ENCODE data around the gene ZNF512B.

DNA sequence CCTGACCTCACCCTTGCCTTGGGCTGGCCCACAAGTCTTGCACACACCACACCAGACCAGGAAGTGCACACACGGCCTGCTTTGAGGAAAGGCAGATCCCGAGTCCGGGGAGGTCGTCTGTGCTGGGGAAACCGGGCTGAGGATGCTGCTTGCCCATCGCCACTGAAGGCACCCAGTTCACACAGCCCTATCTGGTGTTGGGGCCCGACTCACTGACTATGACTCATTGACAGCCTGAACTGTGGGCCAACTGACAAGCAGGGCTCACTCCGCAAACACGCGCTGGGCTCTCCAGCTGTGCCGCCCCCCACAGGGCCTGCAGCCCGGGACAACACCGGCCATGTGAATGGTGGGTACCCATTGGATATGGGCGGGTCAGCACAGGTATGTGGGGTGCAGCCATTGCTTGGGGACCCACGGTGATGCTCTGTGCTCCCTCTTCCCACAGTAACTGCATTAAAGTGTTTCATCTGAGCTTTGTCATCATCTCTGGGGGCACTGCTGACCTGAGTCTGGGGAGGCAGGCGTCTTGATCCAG lies 8.1 kb upstream of the ZNF512B start:
- TF ChIP-seq TAF1 (IDR thresholded peaks at IDR 0.05; ENCODE audit: low read depth) (no peak), NFIC (IDR thresholded peaks at IDR 0.05) (no peak), RAD21 (IDR thresholded peaks at IDR 0.05; ENCODE audit: low read depth) (no peak), TCF12 (IDR thresholded peaks at IDR 0.05; ENCODE audit: low read depth) (no peak), TEAD4 (IDR thresholded peaks at IDR 0.05) (no peak), CEBPB (IDR thresholded peaks at IDR 0.05) (no peak), EP300 (IDR thresholded peaks at IDR 0.05; ENCODE audit: borderline replicate concordance) (no peak), ZBTB7A (IDR thresholded peaks at IDR 0.05; ENCODE audit: low read depth) (no peak), FOXM1 (IDR thresholded peaks at IDR 0.05; ENCODE audit: borderline replicate concordance, low read depth) (no peak), CREB1 (IDR thresholded peaks at IDR 0.05; ENCODE audit: low read depth) (no peak), EGR1 (IDR thresholded peaks at IDR 0.05) (no peak)
- TF ChIP-seq, protein P1, sequence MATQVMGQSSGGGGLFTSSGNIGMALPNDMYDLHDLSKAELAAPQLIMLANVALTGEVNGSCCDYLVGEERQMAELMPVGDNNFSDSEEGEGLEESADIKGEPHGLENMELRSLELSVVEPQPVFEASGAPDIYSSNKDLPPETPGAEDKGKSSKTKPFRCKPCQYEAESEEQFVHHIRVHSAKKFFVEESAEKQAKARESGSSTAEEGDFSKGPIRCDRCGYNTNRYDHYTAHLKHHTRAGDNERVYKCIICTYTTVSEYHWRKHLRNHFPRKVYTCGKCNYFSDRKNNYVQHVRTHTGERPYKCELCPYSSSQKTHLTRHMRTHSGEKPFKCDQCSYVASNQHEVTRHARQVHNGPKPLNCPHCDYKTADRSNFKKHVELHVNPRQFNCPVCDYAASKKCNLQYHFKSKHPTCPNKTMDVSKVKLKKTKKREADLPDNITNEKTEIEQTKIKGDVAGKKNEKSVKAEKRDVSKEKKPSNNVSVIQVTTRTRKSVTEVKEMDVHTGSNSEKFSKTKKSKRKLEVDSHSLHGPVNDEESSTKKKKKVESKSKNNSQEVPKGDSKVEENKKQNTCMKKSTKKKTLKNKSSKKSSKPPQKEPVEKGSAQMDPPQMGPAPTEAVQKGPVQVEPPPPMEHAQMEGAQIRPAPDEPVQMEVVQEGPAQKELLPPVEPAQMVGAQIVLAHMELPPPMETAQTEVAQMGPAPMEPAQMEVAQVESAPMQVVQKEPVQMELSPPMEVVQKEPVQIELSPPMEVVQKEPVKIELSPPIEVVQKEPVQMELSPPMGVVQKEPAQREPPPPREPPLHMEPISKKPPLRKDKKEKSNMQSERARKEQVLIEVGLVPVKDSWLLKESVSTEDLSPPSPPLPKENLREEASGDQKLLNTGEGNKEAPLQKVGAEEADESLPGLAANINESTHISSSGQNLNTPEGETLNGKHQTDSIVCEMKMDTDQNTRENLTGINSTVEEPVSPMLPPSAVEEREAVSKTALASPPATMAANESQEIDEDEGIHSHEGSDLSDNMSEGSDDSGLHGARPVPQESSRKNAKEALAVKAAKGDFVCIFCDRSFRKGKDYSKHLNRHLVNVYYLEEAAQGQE (IDR thresholded peaks at IDR 0.05; ENCODE audit: low read depth): no peak
- TF ChIP-seq, protein P2, sequence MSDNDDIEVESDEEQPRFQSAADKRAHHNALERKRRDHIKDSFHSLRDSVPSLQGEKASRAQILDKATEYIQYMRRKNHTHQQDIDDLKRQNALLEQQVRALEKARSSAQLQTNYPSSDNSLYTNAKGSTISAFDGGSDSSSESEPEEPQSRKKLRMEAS (IDR thresholded peaks at IDR 0.05): no peak
- TF ChIP-seq, protein P3, sequence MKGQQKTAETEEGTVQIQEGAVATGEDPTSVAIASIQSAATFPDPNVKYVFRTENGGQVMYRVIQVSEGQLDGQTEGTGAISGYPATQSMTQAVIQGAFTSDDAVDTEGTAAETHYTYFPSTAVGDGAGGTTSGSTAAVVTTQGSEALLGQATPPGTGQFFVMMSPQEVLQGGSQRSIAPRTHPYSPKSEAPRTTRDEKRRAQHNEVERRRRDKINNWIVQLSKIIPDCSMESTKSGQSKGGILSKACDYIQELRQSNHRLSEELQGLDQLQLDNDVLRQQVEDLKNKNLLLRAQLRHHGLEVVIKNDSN (IDR thresholded peaks at IDR 0.05): no peak
